HG03280 (cell line): ENCODE measurements around the gene SLC2A1.
"Not testable (repeated sequence)": the region's sequence is repeated elsewhere in the genome, so short reads cannot be mapped to it uniquely, and the experiment has no call there.

Experiments
- ATAC-seq: cut with Tn5 transposase; IDR thresholded peaks from one replicate; pipeline ENCODE4 v1.9.1; 2021; ENCODE audit warnings: mild to moderate bottlenecking, moderate library complexity; ENCODE audit not compliant: unreplicated experiment

Gene SLC2A1

GRCh38 chr1:42930178-42931107 lies 28.2 kb downstream of the SLC2A1 start:
- no peak for ATAC-seq

DNA sequence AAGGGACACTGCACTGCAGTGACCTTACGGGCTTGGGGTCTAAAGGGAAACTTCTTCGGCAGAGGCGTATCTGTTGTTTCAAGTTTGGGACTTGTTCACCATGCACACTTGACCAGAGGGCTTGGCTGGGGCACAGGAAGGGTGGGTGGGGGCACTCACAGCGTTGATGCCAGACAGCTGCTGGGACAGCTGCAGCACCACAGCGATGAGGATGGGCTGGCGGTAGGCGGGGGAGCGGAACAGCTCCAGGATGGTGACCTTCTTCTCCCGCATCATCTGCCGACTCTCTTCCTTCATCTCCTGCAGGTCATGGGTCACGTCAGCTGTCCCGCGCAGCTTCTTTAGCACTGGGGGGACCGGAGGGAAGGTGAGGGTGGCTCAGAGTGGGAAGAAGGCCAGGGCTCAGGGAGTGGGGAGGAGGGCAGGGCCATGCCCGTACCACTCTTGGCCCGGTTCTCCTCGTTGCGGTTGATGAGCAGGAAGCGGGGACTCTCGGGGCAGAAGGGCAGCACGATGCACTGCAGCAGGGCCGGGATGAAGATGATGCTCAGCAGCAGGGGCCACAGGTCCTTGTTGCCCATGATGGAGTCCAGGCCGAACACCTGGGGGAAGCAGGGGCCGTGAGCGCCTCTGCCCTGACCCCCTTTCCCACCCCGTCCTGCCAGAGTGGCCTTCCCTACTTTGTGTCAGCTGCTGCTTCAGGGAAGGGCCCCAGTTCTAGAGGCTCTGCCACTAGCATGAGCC lies 29.1 kb downstream of the SLC2A1 start:
- no peak for ATAC-seq

- ATAC-seq = no peak
Measured at GRCh38 chr1:42928859-42929258, 29.8 kb downstream of the SLC2A1 start.

GRCh38 chr1:42927920-42928505 lies 30.7 kb downstream of the SLC2A1 start:
- no peak for ATAC-seq

DNA sequence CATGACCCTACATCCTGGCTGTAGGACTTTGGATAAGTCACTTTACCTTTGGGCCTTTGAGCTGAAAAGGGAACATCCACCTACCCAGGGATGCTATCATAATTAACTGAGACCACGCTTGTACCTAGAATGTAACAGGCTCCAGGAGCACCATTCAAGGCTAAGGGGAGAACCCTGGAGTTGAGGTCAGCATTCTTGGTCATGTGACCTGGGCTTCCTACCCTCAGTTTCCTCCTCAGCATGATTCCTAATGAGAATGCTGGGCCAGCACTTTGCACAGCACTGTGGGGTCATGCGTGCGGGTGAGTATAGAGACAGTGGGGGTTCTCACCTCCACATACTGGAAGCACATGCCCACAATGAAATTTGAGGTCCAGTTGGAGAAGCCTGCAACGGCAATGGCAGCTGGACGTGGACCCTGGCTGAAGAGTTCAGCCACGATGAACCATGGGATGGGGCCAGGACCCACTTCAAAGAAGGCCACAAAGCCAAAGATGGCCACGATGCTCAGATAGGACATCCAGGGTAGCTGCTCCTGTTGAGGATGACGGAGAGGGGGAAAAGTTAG lies 31.3 kb downstream of the SLC2A1 start:
- no peak for ATAC-seq

DNA sequence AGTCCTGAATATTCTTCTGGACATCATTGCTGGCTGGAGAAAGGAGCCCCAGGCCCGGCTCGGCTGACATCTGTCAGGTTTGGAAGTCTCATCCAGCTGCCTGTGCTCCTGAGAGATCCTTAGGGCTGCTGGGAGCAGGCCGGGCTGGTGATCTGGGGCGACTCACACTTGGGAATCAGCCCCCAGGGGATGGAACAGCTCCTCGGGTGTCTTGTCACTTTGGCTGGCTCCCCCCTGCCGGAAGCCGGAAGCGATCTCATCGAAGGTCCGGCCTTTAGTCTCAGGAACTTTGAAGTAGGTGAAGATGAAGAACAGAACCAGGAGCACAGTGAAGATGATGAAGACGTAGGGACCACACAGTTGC lies 31.8 kb downstream of the SLC2A1 start:
- no peak for ATAC-seq

GRCh38 chr1:42926235-42926878 lies 32.3 kb downstream of the SLC2A1 start:
- no peak for ATAC-seq

DNA sequence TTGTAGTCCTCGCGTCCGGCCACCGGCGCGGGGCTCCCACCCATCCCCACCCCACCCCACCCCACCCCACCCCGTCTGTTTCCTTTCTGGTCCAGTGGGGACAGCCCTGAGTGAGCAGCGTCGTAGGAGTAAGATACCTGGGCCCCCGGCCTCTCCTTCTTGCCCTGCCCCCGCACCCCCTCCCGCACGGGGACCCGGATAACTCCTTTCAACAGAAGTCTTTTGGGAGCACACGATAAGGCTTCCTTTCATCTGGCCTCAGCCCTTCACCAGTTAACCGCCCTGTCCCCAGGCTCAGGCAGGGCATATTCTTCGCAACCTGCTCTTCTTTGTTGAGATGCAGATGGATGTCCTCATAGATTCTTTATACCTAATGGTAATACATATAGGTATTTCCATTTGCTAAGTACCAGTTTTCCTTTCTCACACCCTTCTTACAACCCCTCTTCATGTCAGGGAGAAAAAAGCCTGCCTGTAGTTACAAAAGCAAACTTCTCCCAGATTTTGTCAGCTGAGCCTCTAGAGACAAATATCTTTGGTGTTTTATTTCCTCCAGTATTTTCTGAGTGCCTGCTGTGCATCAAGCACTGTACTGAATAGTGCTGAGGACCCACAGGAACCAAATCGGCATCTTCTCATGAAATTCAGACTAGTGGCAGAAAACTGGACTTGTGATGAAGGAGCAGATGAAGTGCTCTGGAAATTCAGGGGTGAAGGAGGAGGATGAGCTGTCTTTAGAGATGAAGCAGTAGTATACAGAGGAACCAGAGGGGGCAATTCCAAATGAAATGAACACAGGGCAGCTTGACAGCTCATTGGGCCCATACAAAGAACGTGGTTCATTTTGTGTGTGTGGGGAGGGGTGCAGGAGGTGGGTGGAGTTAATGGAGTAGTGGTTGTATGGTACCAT lies 33.6 kb downstream of the SLC2A1 start:
- no peak for ATAC-seq

DNA sequence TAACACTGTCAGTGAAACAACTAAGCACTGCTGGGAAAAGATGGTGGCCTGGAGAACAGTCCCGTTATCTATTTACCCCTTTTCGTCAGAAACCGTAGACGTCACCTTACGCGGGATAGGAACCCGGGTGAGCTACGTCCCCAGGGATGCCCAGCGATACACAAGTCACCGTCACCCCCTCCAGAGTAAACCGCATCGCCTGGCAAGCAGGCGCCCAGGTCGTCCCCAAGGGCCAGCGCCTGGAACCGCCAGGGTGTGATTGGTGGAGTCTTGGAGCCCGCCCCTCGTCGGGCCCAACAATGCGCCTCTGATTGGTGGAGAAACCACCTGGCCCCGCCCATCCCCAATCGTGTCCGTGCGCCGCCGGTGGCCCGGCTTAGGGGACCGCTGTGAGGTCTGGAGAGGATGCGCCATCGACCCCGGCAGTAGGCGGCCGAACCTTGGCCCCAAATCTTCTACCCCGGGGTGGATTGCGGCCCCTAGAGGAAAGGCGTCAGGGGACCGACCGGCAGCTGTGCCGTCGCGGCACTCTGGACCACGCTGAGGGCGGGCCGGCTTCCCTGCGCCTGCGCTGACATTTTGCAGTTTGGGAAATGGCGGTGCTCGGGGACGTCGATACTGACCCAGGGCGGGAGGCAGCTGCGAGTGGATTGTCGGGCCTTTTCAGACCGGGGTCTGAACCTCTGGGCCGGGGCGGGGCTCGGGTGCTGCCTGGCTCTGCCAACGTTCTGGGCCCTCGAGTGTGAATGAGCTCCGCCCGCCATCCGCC lies 34.4 kb downstream of the SLC2A1 start:
- peak; percentile 91 for ATAC-seq

- no peak for ATAC-seq
Measured at GRCh38 chr1:42923367-42924081, 35.1 kb downstream of the SLC2A1 start.

DNA sequence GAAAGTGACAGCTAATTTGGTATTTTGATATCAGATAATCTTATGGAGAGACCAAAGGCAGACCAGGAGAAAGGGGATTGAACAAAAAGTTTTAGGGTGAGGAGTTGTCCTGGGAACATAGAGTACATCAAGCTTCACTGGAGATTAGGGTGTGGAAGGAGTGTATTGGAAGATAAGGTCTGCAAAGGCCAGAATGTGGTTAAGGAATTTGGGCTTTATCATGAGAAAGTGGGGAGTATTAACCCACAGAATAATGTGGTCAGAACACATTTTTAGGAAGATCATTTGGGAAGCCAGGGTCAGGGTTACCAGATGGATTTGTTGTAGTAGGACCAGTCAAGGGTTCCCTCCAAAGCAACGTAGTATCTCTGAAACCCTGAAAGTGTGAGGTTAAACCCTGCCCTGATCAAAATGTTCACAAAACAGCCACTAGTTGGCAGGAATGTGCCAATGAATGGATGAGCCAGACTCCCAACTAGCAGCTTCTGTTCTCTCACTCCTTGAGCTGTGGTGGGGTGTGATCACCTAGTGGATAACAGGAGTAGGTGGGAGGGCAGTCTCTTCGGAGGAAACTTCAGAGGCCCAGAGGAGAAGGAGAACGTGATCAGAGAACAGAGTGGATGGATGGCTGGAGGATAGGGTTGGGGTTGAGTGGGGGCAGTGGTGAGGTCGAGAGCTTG lies 35.8 kb downstream of the SLC2A1 start:
- ATAC-seq = peak; percentile 44

GRCh38 chr1:42921769-42922168 lies 36.9 kb downstream of the SLC2A1 start:
- ATAC-seq = no peak

DNA sequence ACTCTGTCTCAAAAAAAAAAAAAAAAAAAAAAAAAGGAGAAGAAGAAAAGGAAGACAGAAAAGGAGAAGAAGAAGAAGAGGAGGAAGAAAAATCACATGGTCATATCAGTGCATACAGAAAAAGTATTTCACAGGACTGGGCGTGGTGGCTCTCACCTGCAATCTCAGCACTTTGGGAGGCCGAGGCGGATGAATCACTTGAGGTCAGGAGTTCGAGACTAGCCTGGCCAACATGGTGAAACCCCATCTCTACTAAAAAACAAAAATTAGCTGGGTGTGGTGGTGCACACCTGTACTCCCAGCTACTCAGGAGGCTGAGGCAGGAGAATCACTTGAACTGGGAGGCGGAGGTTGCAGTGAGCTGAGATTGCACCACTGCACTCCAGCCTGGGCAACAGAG lies 39.0 kb downstream of the SLC2A1 start:
- not testable (repeated sequence) for ATAC-seq

DNA sequence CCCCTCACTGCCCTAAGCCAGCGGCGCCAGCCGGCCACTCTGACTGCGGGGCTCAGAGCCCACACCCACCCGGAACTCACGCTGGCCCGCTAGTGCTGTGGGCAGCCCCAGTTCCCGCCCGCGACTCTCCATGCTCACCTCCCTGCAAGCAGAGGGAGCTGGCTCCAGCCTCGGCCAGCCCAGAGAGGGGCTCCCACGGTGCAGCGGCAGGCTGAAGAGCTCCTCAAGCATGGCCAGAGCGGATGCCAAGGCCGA lies 41.5 kb downstream of the SLC2A1 start:
- no peak for ATAC-seq

GRCh38 chr1:42915456-42915855 lies 43.2 kb downstream of the SLC2A1 start:
- no peak for ATAC-seq

- no peak for ATAC-seq
Measured at GRCh38 chr1:42914092-42914627, 44.5 kb downstream of the SLC2A1 start.

GRCh38 chr1:42913426-42914091 lies 45.1 kb downstream of the SLC2A1 start:
- ATAC-seq = no peak
